Measurements from ENCODE around the gene C19orf18.
"Not testable (repeated sequence)": the region's sequence is repeated elsewhere in the genome, so short reads cannot be mapped to it uniquely, and the experiment has no call there.

C19orf18 gene

GRCh38 chr19:57974434-57974833 is at the start of gene C19orf18:
C19orf18 (minus strand) TSS chr19:57974534; CDS start chr19:57974432, 102 bp downstream.
- no peak for DNase-seq (ENCODE audit: extremely low read depth in 1 of 2, low read depth in 1 of 2)

GRCh38 chr19:58022283-58022660 is 47.9 kb upstream of the C19orf18 start:
- no peak for DNase-seq (ENCODE audit: extremely low read depth in 1 of 2, low read depth in 1 of 2)

GRCh38 chr19:58021541-58022282 is 47.4 kb upstream of the C19orf18 start:
- peak in 1 of 2 donors; percentile 11 for DNase-seq (ENCODE audit: extremely low read depth in 1 of 2, low read depth in 1 of 2)

GRCh38 chr19:58020129-58020528 is 45.8 kb upstream of the C19orf18 start:
- no peak for DNase-seq (ENCODE audit: extremely low read depth in 1 of 2, low read depth in 1 of 2)

GRCh38 chr19:58014141-58014540 is 39.8 kb upstream of the C19orf18 start:
- DNase-seq (ENCODE audit: extremely low read depth in 1 of 2, low read depth in 1 of 2): no peak

GRCh38 chr19:58010507-58010906 is 36.2 kb upstream of the C19orf18 start:
- no peak for DNase-seq (ENCODE audit: extremely low read depth in 1 of 2, low read depth in 1 of 2)

- peak in 1 of 2 donors; percentile 24 for DNase-seq (ENCODE audit: extremely low read depth in 1 of 2, low read depth in 1 of 2)
Measured at GRCh38 chr19:58009666-58010301, 35.5 kb upstream of the C19orf18 start.

GRCh38 chr19:58009301-58009665 is 34.9 kb upstream of the C19orf18 start:
- no peak for DNase-seq (ENCODE audit: extremely low read depth in 1 of 2, low read depth in 1 of 2)

GRCh38 chr19:58008877-58009276 is 34.5 kb upstream of the C19orf18 start:
- DNase-seq (ENCODE audit: extremely low read depth in 1 of 2, low read depth in 1 of 2): not testable (repeated sequence)

GRCh38 chr19:58007285-58007684 is 33.0 kb upstream of the C19orf18 start:
- no peak for DNase-seq (ENCODE audit: extremely low read depth in 1 of 2, low read depth in 1 of 2)

- no peak for DNase-seq (ENCODE audit: extremely low read depth in 1 of 2, low read depth in 1 of 2)
Measured at GRCh38 chr19:58003174-58003828, 29.0 kb upstream of the C19orf18 start.

- DNase-seq (ENCODE audit: extremely low read depth in 1 of 2, low read depth in 1 of 2): peak; percentile 60 to 78
Measured at GRCh38 chr19:58002384-58003173, 28.2 kb upstream of the C19orf18 start, which contains the start of gene ZNF606. ZNF606 (minus strand) TSS chr19:58002820; CDS start chr19:58001319, 1,501 bp downstream.

- no peak for DNase-seq (ENCODE audit: extremely low read depth in 1 of 2, low read depth in 1 of 2)
Measured at GRCh38 chr19:58001895-58002369, 27.6 kb upstream of the C19orf18 start.

GRCh38 chr19:58000677-58001076 is 26.3 kb upstream of the C19orf18 start:
- DNase-seq (ENCODE audit: extremely low read depth in 1 of 2, low read depth in 1 of 2): no peak

- DNase-seq (ENCODE audit: extremely low read depth in 1 of 2, low read depth in 1 of 2): no peak
Measured at GRCh38 chr19:57992841-57993240, 18.5 kb upstream of the C19orf18 start.

GRCh38 chr19:57978586-57979289 is 4.4 kb upstream of the C19orf18 start:
- DNase-seq (ENCODE audit: extremely low read depth in 1 of 2, low read depth in 1 of 2): no peak

GRCh38 chr19:57964761-57965160 is 9.6 kb downstream of the C19orf18 start:
- no peak for DNase-seq (ENCODE audit: extremely low read depth in 1 of 2, low read depth in 1 of 2)

GRCh38 chr19:57961785-57962184 is 12.5 kb downstream of the C19orf18 start:
- DNase-seq (ENCODE audit: extremely low read depth in 1 of 2, low read depth in 1 of 2): no peak

GRCh38 chr19:57954996-57955395 is 19.3 kb downstream of the C19orf18 start:
- DNase-seq (ENCODE audit: extremely low read depth in 1 of 2, low read depth in 1 of 2): no peak

GRCh38 chr19:57949702-57950101 is 24.6 kb downstream of the C19orf18 start:
- no peak for DNase-seq (ENCODE audit: extremely low read depth in 1 of 2, low read depth in 1 of 2)
